Activated T-helper 1 cell treated with anti-CD3 and anti-CD28 coated beads, Interleukin-2, amount 50 U/mL, for 16 hours (primary cell): ENCODE data around the gene RANGAP1.
A peak's percentile ranks its signal among the peaks of the same experiment; 100 is the strongest.

Experiments used
- DNase-seq, 2 donors: peaks; one replicate each; pipeline ENCODE4 v3.0.0-alpha.2; 2020; ENCODE audit warnings: low read depth in 1 of 2, low spot score in 1 of 2

RANGAP1 gene

GRCh38 chr22:41198027-41198580 is 87.9 kb downstream of the RANGAP1 start:
- DNase-seq: peak in 1 of 2 donors; percentile 33

GRCh38 chr22:41197038-41197972 is 88.7 kb downstream of the RANGAP1 start:
- DNase-seq: peak; percentile 66 to 78
